HG02938 (cell line): ENCODE measurements around the gene KCNK15.

Experiments used
- ATAC-seq: cut with Tn5 transposase; IDR thresholded peaks from one replicate; pipeline ENCODE4 v1.9.1; 2021; ENCODE audit warnings: mild to moderate bottlenecking, moderate library complexity; ENCODE audit not compliant: unreplicated experiment

Gene KCNK15

GRCh38 chr20:44784688-44785087 is 39.0 kb downstream of the KCNK15 start:
- ATAC-seq = no peak

GRCh38 chr20:44785768-44786167 is 40.1 kb downstream of the KCNK15 start:
- no peak for ATAC-seq

- ATAC-seq = no peak
Observed at GRCh38 chr20:44787299-44787698, 41.6 kb downstream of the KCNK15 start.

DNA sequence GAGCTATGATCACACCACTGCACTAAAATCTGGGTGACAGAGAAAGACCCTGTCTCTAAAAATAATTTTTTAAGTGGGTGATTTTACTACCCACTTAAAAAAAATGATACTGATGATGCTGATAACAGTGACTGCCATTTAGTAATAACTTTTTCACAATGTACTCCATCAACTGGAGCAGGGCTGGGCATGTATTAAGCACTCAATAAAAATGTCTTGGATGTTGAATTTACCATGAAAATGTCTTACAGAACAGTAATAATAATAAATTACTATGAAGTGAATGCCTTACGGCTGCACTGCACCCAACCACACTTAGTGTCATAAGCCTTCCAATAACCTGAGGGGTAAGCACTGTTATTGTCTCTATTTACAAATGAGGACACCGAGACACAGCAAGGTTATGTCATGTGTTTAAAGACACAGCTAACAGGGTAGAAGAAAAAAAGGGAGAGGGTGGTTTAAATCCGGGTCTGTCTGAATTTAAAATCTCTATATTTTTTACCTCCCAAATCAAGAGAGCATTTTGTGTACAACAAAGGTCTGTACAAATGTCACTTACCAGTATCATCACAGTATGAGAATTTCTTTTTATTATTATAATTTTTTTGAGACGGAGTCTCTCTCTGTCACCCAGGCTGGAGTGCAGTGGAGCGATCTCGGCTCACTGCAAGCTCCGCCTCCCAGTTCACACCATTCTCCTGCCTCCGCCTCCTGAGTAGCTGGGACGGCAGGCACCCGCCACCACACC is 43.2 kb downstream of the KCNK15 start:
- no peak for ATAC-seq

GRCh38 chr20:44790638-44791393 is 45.2 kb downstream of the KCNK15 start:
- ATAC-seq = no peak

- no peak for ATAC-seq
Observed at GRCh38 chr20:44792796-44793195, 47.1 kb downstream of the KCNK15 start.

GRCh38 chr20:44795836-44796235 is 50.2 kb downstream of the KCNK15 start:
- ATAC-seq = no peak

DNA sequence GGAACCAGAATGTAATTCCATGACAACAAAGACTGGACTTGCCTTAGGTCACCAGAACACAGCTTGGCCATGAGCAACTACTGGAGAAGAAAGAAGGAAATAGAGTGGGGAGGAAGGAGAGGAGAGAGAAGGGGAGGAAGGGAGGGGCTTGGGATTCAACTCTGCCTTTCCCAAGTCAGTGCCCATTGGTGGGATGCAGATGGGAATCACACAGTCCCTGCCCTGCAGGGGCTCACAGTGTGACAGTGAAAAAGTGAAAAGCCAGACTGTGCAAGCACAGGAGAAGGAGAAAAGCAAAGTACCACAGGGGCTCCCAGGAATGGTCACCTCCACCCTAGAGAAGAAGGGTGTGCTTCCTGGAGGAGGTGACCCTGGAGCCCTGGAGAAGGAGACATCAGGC is 50.6 kb downstream of the KCNK15 start:
- ATAC-seq = no peak

DNA sequence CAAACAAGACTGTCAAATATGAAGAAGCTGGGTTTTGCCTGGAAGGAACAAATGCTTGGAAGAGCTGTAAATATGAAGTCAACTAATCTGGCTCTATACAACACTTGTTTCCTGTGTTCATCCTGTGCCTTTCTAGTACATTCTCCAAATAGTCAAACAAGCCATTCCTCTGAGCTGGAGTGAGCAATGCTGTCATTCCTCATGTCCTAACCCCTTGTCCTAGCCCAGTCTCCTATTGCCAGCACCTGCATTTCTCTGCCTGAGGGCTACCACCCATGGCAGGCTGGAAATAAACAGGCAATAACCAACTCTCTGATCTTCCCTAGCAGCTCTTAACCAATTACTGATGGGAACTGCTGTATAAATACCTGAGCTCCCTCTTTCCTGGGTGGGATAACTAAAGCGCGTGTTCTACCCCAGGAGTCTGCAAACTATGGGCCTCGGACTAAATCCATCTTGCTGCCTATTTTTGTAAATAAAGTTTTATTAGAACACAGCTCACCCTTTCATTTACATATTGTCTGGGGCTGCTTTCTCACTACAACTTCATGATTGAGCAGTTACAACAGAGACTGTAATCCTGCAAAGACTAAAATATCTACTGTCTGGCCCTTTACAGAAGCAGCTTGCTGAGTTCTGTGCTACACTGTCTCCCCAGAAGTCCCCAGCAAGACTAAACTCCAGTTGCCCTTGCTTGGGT is 51.2 kb downstream of the KCNK15 start:
- no peak for ATAC-seq

- ATAC-seq = no peak
Observed at GRCh38 chr20:44799691-44800090, 54.0 kb downstream of the KCNK15 start.

- ATAC-seq = no peak
Observed at GRCh38 chr20:44800391-44801046, 54.9 kb downstream of the KCNK15 start.
